Endothelial cell (in vitro differentiated cells): ENCODE measurements around the gene RASD2. TPM values are rescaled to one million over a fixed set of nuclear protein-coding genes. Genes with fewer than 3 reads are reported as not detected.

Experiments used
- DNase-seq: peaks from one replicate; pipeline ENCODE4 v3.0.0; 2021; ENCODE audit warnings: low spot score
- H3K27ac Mint-ChIP-seq: one replicate; pipeline ENCODE4 v1.8.0; 2021; ENCODE audit warnings: mixed read lengths, inconsistent platforms; ENCODE audit not compliant: unreplicated experiment
- H3K27me3 Mint-ChIP-seq: one replicate; pipeline ENCODE4 v1.8.0; 2021; ENCODE audit warnings: mild to moderate bottlenecking, moderate library complexity, mixed read lengths, inconsistent platforms; ENCODE audit not compliant: unreplicated experiment
- H3K36me3 Mint-ChIP-seq: one replicate; pipeline ENCODE4 v1.8.0; 2021; ENCODE audit warnings: mild to moderate bottlenecking, low read depth, mixed read lengths, inconsistent platforms; ENCODE audit not compliant: unreplicated experiment
- H3K4me1 Mint-ChIP-seq: one replicate; pipeline ENCODE4 v1.8.0; 2021; ENCODE audit warnings: mild to moderate bottlenecking, mixed read lengths, inconsistent platforms; ENCODE audit not compliant: unreplicated experiment
- H3K4me3 Mint-ChIP-seq: one replicate; pipeline ENCODE4 v1.8.0; 2021; ENCODE audit warnings: mild to moderate bottlenecking, mixed read lengths, inconsistent platforms; ENCODE audit not compliant: unreplicated experiment
- H3K9me3 Mint-ChIP-seq: one replicate; pipeline ENCODE4 v1.8.0; 2021; ENCODE audit warnings: mixed read lengths, inconsistent platforms; ENCODE audit not compliant: unreplicated experiment
- CTCF ChIP-seq: fragments of 200-600 bp; sonication (generic); IDR thresholded peaks from one replicate; pipeline ENCODE4 v1.5.0; 2021; ENCODE audit warnings: antibody characterized with exemption; ENCODE audit not compliant: unreplicated experiment
- total RNA-seq: library from RNA; stranded (reverse); fragmentation: NEBNext Ultra II Directional; extraction: Animal tissue kit (Norgen Biotek cat#: 25700); gene quantifications from one replicate; pipeline ENCODE4 v1.2.1, GENCODE V29; 2021; ENCODE audit not compliant: unreplicated experiment

The RASD2 gene
- total RNA-seq, 1 donor from 2014 or later, result not detected

GRCh38 chr22:35601013-35601580 lies 60.5 kb downstream of the RASD2 start:
- TF ChIP-seq CTCF, result no peak
- peaks cover 5% of the 10 kb centered on the region for H3K4me1 Mint-ChIP-seq
- no peak overlapping the region for H3K27ac Mint-ChIP-seq
- no peak for DNase-seq
- no peak overlapping the region for H3K4me3 Mint-ChIP-seq
- H3K36me3 Mint-ChIP-seq, result no peaks in the 10 kb centered on the region
- H3K9me3 Mint-ChIP-seq, result no peaks in the 10 kb centered on the region
- peaks cover 2% of the 10 kb centered on the region for H3K27me3 Mint-ChIP-seq

GRCh38 chr22:35601743-35602615 lies 61.3 kb downstream of the RASD2 start:
- TF ChIP-seq CTCF, result no peak
- no peak for DNase-seq
- Mint-ChIP-seq H3K9me3 (no peaks in the 10 kb centered on the region), H3K36me3 (no peaks in the 10 kb centered on the region), H3K27me3 (peaks cover 5% of the 10 kb centered on the region), H3K27ac (no peak overlapping the region), H3K4me3 (no peak overlapping the region), H3K4me1 (peaks cover 5% of the 10 kb centered on the region)

Other genes starting within 250 kb of the RASD2 start
- gene TOM1, start 240.9 kb upstream of the RASD2 start, total RNA-seq, result 32.0 TPM
- 17.5 TPM for gene HMOX1, start 159.7 kb upstream of the RASD2 start, total RNA-seq
- gene MCM5, start 140.7 kb upstream of the RASD2 start, total RNA-seq, result 80.9 TPM
- gene MB, start 76.5 kb downstream of the RASD2 start, total RNA-seq, result not detected
- 0.23 TPM for gene APOL6, start 107.6 kb downstream of the RASD2 start, total RNA-seq
- not detected for gene APOL5, start 177.0 kb downstream of the RASD2 start, total RNA-seq